22Rv1 (cell line): ENCODE results near the gene RTP3.
A peak's percentile ranks its signal among the peaks of the same experiment; 100 is the strongest.

Source experiments
- H3K27ac ChIP-seq: fragments of 450-650 bp; 2 replicates; pipeline ENCODE4 v1.5.1; 2017
- CTCF ChIP-seq: fragments of 450-650 bp; IDR thresholded peaks from 2 replicates; pipeline ENCODE4 v1.5.1; 2017; ENCODE audit warnings: mild to moderate bottlenecking
- ZFX ChIP-seq: fragments of 450-650 bp; IDR thresholded peaks from 2 replicates; pipeline ENCODE4 v1.6.1; 2017; ENCODE audit warnings: antibody characterized with exemption, borderline replicate concordance

RTP3 gene

GRCh38 chr3:46497556-46498265 lies at the start of gene RTP3:
Gene RTP3, plus strand, starts transcription at chr3:46497976. Its CDS starts 87 bp downstream, at chr3:46498063.
- no peak for TF ChIP-seq ZFX
- TF ChIP-seq CTCF, result no peak
- H3K27ac ChIP-seq, result no peak within 1 kb of the TSS

GRCh38 chr3:46448721-46449120 lies 49.1 kb upstream of the RTP3 start:
- no peak overlapping the region for H3K27ac ChIP-seq
- TF ChIP-seq ZFX, result no peak
- TF ChIP-seq CTCF, result no peak

GRCh38 chr3:46449755-46450552 lies 47.8 kb upstream of the RTP3 start:
- TF ChIP-seq ZFX, result no peak
- peak; percentile 91 for TF ChIP-seq CTCF
- no peak overlapping the region for H3K27ac ChIP-seq

GRCh38 chr3:46453526-46454208 lies 44.1 kb upstream of the RTP3 start:
- TF ChIP-seq ZFX (no peak), CTCF (no peak)
- no peak overlapping the region for H3K27ac ChIP-seq

- no peak for TF ChIP-seq CTCF
- no peak for TF ChIP-seq ZFX
Measured at GRCh38 chr3:46454209-46454595, 43.6 kb upstream of the RTP3 start.

GRCh38 chr3:46454606-46455005 lies 43.2 kb upstream of the RTP3 start:
- no peak overlapping the region for H3K27ac ChIP-seq
- TF ChIP-seq ZFX (no peak), CTCF (no peak)

More at GRCh38 chr3:46454209-46454595, 43.6 kb upstream of the RTP3 start:
- no peak overlapping the region for H3K27ac ChIP-seq
